Measurements from ENCODE around the gene RERG. TPM values are rescaled to one million over a fixed set of nuclear protein-coding genes. Genes with fewer than 3 reads are reported as not detected.

The RERG gene
- polyA plus RNA-seq, 2 of the 4 experiments (the other 2 are of a cell fraction) = 0.48 to 0.79 TPM

- Histone ChIP-seq H3K4me3 (no peak overlapping the region), H3K27ac (no peak overlapping the region), H3K9me3 (no peaks in the 10 kb centered on the region), H3K4me2 (no peak overlapping the region), H3K4me1 (no peaks in the 10 kb centered on the region)
- ATAC-seq = no peak
- WGBS (ENCODE audit: missing lambda C conversion rate) = 29% methylated on average over 1 of the region's 1 CpG
- TF ChIP-seq CTCF (IDR thresholded peaks at IDR 0.05) (no peak), BHLHE40 (IDR thresholded peaks at IDR 0.05; ENCODE audit: low read depth, low read length) (no peak), RCOR1 (IDR thresholded peaks at IDR 0.05; ENCODE audit: low read depth, low read length) (no peak), FOXS1 (CRISPR knock-in tag; IDR thresholded peaks at IDR 0.05) (no peak), TP53 (CRISPR knock-in tag; IDR thresholded peaks at IDR 0.05) (no peak), POLR2AphosphoS2 (conservative IDR thresholded peaks at IDR 0.05; ENCODE audit: low read length) (no peak), RAD21 (conservative IDR thresholded peaks at IDR 0.05 in 1 of 2, IDR thresholded peaks at IDR 0.05 in 1 of 2) (no peak), MAX (IDR thresholded peaks at IDR 0.05) (no peak), CEBPB (IDR thresholded peaks at IDR 0.05) (no peak), PHF8 (IDR thresholded peaks at IDR 0.05; ENCODE audit: borderline replicate concordance, low read depth) (no peak), HOXB5 (CRISPR knock-in tag; IDR thresholded peaks at IDR 0.05) (no peak), KDM1A (IDR thresholded peaks at IDR 0.05; ENCODE audit: low read depth) (no peak), ZC3H11A (IDR thresholded peaks at IDR 0.05) (no peak)
- FAIRE-seq = no peak
- CTCF ChIA-PET = interaction anchor here (1.0 kb wide), 1 partner anchor 13 kb away, joined by 3 read pairs; no protein-coding TSS in a partner anchor
- no peak for DNase-seq (ENCODE audit: low read depth in 1 of 2, low spot score in 1 of 2)
- POLR2A ChIA-PET = no interaction called here
These were observed 146.9 kb downstream of the RERG start for GRCh38 chr12:15074351-15074750.

GRCh38 chr12:15059123-15059522 is 162.1 kb downstream of the RERG start:
- no peak overlapping the region for H3K4me3 ChIP-seq
- no peak for FAIRE-seq
- TF ChIP-seq RAD21 (conservative IDR thresholded peaks at IDR 0.05 in 1 of 2, IDR thresholded peaks at IDR 0.05 in 1 of 2) (no peak), TFCP2L1 (CRISPR knock-in tag; IDR thresholded peaks at IDR 0.05) (no peak), HOXA7 (CRISPR knock-in tag; IDR thresholded peaks at IDR 0.05) (no peak), MAX (IDR thresholded peaks at IDR 0.05) (no peak), CBX8 (IDR thresholded peaks at IDR 0.05) (no peak), CBX2 (IDR thresholded peaks at IDR 0.05; ENCODE audit: borderline replicate concordance, low read depth) (no peak), POLR2AphosphoS2 (conservative IDR thresholded peaks at IDR 0.05; ENCODE audit: low read length) (no peak), CHD4 (IDR thresholded peaks at IDR 0.05; ENCODE audit: borderline replicate concordance) (no peak), POLR2A (IDR thresholded peaks at IDR 0.05; ENCODE audit: low read length) (no peak), RFX5 (IDR thresholded peaks at IDR 0.05) (no peak), HOXB13 (CRISPR knock-in tag; IDR thresholded peaks at IDR 0.05; ENCODE audit: low read depth) (no peak), MAFK (IDR thresholded peaks at IDR 0.05; ENCODE audit: partially characterized antibody) (no peak), TP53 (CRISPR knock-in tag; IDR thresholded peaks at IDR 0.05) (no peak), RNF2 (IDR thresholded peaks at IDR 0.05; ENCODE audit: borderline replicate concordance, low read depth) (no peak), NFE2L2 (conservative IDR thresholded peaks at IDR 0.05; ENCODE audit: low read length) (no peak), ATOH8 (CRISPR knock-in tag; IDR thresholded peaks at IDR 0.05; ENCODE audit: low read depth) (no peak), FOXS1 (CRISPR knock-in tag; IDR thresholded peaks at IDR 0.05) (no peak)
- no peak for ATAC-seq
- POLR2A ChIA-PET = no interaction called here
- no peak for DNase-seq (ENCODE audit: low read depth in 1 of 2, low spot score in 1 of 2)
- 89% methylated on average over 1 of the region's 1 CpG for WGBS (ENCODE audit: missing lambda C conversion rate)
- no peaks in the 10 kb centered on the region for H3K9me3 ChIP-seq
- H3K4me1 ChIP-seq = no peaks in the 10 kb centered on the region
- H3K27ac ChIP-seq = no peak overlapping the region
- H3K4me2 ChIP-seq = no peak overlapping the region
- CTCF ChIA-PET = no interaction called here

Other genes with a start within 250 kb of the RERG start
- gene PDE6H, start 248.4 kb downstream of the RERG start, polyA plus RNA-seq (2011; rRNA removed) = not detected in 2 replicates
- gene PDE6H, start 248.4 kb downstream of the RERG start, polyA plus RNA-seq (2017; fragmentation: RNase III; extraction: RNeasy Plus Mini Kit Qiagen cat#74134 plus additional on column Dnase treatment) = not detected in 3 replicates
- 0.04 TPM in 1 of 2 replicates, not detected in the other for gene PTPRO, start 101.1 kb upstream of the RERG start, polyA plus RNA-seq (2011; rRNA removed)
- 0.04 TPM in 1 of 3 replicates, not detected in the others for gene PTPRO, start 101.1 kb upstream of the RERG start, polyA plus RNA-seq (2017; fragmentation: RNase III; extraction: RNeasy Plus Mini Kit Qiagen cat#74134 plus additional on column Dnase treatment)

All from A549 (cell line).